ES-I3 (cell line): ENCODE measurements around the gene KLF2.

Experiments used
- H3K36me3 ChIP-seq: 2 replicates; pipeline ENCODE4 v1.6.1; 2013; ENCODE audit warnings: mild to moderate bottlenecking, low read length, control low read depth, moderate library complexity; ENCODE audit not compliant: insufficient read depth
- H3K4me1 ChIP-seq: 2 replicates; pipeline ENCODE4 v1.6.1; 2013; ENCODE audit warnings: mild to moderate bottlenecking, control low read depth, low read length; ENCODE audit not compliant: insufficient read depth
- H3K9ac ChIP-seq: 2 replicates; pipeline ENCODE4 v1.6.1; 2013; ENCODE audit warnings: low read depth, mild to moderate bottlenecking, low read length, moderate library complexity
- H3K9me3 ChIP-seq: 2 replicates; pipeline ENCODE4 v1.6.1; 2013; ENCODE audit warnings: mild to moderate bottlenecking, low read length, moderate library complexity; ENCODE audit not compliant: control insufficient read depth, insufficient read depth

The KLF2 gene

DNA sequence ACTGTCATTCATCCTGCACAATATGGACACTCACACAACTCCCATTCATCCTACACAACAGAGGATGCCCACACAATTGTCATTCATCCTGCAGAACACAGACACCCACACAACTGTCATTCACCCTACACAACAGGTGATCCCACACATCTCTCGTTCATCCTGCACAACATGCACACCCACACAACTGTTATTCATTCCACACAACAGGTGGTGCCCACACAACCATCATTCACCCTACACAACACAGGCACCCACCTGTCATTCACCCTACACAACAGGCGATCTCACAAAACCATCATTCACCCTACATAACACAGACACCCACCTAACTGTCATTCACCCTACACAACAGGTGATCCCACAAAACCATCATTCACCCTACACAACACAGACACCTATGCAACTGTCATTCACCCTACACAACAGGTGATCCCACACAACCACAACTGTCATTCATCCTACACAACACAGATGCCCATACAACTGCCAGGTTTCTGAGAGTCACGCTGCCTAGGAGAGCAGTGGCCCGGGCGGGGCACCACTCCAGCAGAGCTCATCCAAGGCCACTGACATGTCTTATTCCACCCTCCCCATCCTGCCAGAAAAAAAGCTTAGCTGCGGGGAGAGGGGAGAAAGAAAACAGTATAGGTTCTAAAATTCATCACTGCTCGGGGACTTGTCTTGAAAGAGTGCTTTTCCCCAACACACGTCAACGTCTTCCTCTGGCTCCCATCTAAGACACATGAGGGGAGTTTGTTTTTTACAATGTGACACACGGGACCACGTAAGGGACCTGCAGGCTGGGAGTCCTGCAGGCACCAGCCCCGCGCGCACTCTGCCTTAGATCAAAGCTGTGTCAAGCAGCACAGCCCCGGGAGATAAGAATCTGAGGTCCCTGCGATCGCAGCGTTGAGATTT is 44.0 kb downstream of the KLF2 start:
- H3K36me3 ChIP-seq = no peaks in the 10 kb centered on the region
- no peak overlapping the region for H3K9ac ChIP-seq
- H3K4me1 ChIP-seq = no peaks in the 10 kb centered on the region
- H3K9me3 ChIP-seq = no peaks in the 10 kb centered on the region

GRCh38 chr19:16369306-16369663 is 44.7 kb downstream of the KLF2 start:
- H3K36me3 ChIP-seq = no peaks in the 10 kb centered on the region
- H3K9me3 ChIP-seq = no peaks in the 10 kb centered on the region
- H3K4me1 ChIP-seq = no peaks in the 10 kb centered on the region
- H3K9ac ChIP-seq = no peak overlapping the region

DNA sequence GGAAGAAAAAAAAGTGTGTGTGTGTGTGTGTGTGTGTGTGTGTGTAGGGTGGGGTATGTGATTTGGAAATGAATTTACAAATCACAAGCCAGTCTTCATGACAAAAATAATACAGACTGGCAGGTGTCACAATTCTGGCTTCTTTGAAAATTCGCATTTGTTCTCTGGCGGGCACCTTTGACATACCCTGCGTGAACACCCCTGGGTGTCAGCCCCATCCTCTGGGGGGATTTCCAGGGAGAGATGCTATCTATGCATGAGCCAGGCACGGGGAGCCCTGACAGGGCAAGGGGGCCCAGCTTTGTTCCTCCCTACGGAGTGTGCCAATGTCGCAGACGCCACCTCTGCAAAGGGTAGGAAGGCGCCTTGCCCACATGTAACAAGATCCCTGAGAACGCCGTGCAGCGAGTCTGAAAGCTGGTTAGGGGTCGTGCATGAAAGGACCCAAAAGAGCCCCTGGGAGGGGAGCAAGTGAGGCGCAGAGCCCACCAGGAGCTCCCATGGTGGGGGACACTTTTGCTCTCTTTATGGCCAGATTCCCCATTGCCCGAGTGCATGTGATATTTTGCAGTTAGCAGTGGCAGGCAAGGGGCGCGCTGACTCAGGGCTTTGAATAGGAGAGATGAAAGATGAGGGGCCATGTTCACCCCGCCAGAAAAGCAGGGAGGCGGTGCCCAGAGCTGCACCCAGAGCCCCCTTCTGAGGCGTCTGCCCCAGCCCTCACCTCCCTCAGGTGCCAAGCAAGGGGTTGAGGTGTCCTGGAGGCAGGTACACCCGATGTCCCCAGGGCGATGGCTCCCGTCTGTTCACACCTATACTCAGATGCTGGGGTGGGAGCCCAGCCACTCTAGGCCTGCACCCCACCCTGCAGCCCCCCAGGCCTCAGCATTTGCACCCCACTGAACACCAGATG is 45.3 kb downstream of the KLF2 start:
- Histone ChIP-seq H3K9me3 (no peaks in the 10 kb centered on the region), H3K36me3 (peaks cover 2% of the 10 kb centered on the region; the same call in 1 of the 2 replicates), H3K9ac (no peak overlapping the region), H3K4me1 (no peaks in the 10 kb centered on the region)

- peaks cover 9% of the 10 kb centered on the region for H3K36me3 ChIP-seq
- H3K4me1 ChIP-seq = no peaks in the 10 kb centered on the region
- H3K9me3 ChIP-seq = no peaks in the 10 kb centered on the region; the same call in 1 of the 2 replicates
- H3K9ac ChIP-seq = no peak overlapping the region
These were observed 46.2 kb downstream of the KLF2 start for GRCh38 chr19:16370641-16371391.

DNA sequence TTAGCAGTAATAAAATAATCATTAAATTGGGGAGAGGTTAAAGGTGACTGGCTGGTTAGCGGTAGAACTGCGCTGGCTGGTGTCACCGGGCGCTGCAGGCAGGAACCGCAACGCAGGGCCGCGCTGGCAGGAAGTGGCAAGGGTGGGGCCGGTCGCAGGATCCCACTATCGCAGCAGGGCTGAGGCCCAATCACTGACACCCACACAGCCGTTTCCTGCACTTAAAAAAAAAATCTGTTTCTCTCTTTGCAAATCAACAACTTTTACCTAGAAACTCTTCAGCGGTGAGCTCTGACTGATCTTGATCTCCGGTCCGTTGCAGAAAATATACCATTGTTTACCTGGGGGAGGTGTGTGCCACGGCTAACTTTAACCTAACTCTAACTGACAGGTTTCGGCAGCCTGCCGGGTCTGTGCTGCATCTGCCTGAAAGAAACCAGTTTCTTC is 46.9 kb downstream of the KLF2 start:
- H3K9me3 ChIP-seq = peaks cover 2% of the 10 kb centered on the region; the same call in 1 of the 2 replicates
- H3K4me1 ChIP-seq = no peaks in the 10 kb centered on the region
- H3K9ac ChIP-seq = no peak overlapping the region
- peaks cover 10% of the 10 kb centered on the region for H3K36me3 ChIP-seq

DNA sequence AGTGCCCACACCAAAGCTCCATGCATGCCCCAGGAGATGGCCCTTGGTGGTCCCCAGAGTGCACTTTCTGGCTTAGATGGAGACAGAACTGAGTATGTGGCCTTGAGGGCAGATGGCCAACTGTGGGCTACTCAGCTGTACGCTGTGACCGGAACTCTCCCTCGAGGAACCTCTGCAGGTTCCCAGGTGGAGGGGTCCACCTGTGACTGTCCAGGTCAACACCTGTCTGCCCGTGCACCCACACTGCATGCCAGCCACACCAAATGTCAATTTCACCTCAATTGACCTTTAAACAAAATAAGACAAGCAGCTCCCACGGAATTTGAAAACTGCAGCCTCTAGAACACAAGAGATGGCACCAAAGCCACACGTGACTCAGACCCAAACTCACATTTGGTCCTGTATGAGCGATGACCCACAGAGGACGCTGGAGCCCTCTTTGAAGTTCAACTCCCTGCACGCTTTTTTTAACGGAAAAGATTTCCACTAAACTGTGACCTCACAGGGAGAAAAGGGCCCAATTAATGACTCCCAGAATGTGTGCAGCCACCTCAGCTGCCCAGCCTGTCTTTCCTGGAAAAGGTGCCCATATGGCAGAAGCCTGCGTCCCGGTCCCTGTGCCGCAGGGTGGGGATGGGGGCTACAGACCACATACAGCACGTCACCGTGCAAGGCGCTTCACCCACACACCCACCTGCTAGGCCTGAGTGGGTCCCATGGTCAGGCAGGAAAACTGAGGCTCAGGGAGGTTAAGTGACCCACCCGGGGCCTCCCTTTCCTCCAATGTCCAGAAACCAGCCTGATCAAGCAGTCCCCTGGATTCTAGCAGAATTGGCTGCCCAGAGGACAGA is 47.7 kb downstream of the KLF2 start:
- Histone ChIP-seq H3K4me1 (no peaks in the 10 kb centered on the region), H3K9me3 (peaks cover 2% of the 10 kb centered on the region; the same call in 1 of the 2 replicates), H3K9ac (no peak overlapping the region), H3K36me3 (peaks cover 10% of the 10 kb centered on the region)

DNA sequence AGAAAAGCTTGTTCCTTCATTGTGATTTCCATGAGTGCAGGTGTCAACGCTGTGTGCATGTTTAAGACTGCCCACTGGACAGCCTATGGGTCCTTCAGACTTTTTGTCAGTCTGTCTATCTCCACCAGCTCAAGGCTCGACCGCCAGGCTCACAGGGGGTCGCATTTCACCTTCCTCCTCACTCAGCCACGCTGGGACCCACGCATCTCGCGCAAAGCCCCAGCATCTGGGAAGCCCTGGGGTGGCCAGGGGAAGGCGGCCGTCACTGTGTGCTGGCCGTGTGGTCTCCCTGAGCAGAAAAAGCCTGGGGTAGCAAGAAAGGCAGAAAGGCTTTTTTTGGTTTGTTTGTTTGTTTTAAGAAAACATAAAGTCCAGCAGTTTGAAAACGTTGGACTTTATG is 48.5 kb downstream of the KLF2 start:
- H3K36me3 ChIP-seq = peaks cover 10% of the 10 kb centered on the region
- peaks cover 2% of the 10 kb centered on the region; the same call in 1 of the 2 replicates for H3K9me3 ChIP-seq
- H3K4me1 ChIP-seq = no peaks in the 10 kb centered on the region
- no peak overlapping the region for H3K9ac ChIP-seq

GRCh38 chr19:16373532-16373931 is 48.9 kb downstream of the KLF2 start:
- Histone ChIP-seq H3K4me1 (no peaks in the 10 kb centered on the region), H3K9ac (no peak overlapping the region), H3K36me3 (peaks cover 10% of the 10 kb centered on the region), H3K9me3 (peaks cover 2% of the 10 kb centered on the region; the same call in 1 of the 2 replicates)

- Histone ChIP-seq H3K4me1 (no peaks in the 10 kb centered on the region), H3K36me3 (peaks cover 10% of the 10 kb centered on the region), H3K9ac (no peak overlapping the region), H3K9me3 (peaks cover 2% of the 10 kb centered on the region; the same call in 1 of the 2 replicates)
These were observed 49.4 kb downstream of the KLF2 start for GRCh38 chr19:16373989-16374388.

DNA sequence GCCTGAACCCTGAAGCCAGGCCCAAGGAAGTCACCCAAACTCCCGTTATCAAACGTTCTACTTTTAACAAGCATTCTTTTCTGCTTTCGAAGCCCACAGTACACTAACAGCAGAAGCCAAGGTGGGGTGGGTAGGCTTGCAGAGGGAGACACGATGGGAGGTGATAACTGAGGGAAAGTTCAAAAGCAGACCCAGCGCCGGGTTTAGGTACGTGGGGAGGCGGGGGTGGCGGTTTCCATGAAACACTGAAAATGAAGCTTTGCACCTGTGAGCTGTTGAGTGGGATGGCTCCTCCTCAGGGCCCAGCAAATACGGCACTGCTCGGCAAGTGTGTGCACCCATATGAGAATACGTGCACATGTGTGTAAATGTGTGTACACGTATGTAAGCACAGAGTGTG is 49.8 kb downstream of the KLF2 start:
- Histone ChIP-seq H3K4me1 (no peaks in the 10 kb centered on the region), H3K36me3 (peaks cover 10% of the 10 kb centered on the region), H3K9ac (no peak overlapping the region), H3K9me3 (peaks cover 2% of the 10 kb centered on the region; the same call in 1 of the 2 replicates)

GRCh38 chr19:16375157-16375935 is 50.7 kb downstream of the KLF2 start:
- H3K36me3 ChIP-seq = peaks cover 10% of the 10 kb centered on the region

GRCh38 chr19:16375936-16376185 is 51.2 kb downstream of the KLF2 start:
- Histone ChIP-seq H3K4me1 (no peaks in the 10 kb centered on the region), H3K36me3 (peaks cover 10% of the 10 kb centered on the region)

More at GRCh38 chr19:16375157-16375935, 50.7 kb downstream of the KLF2 start:
- Histone ChIP-seq H3K9ac (no peak overlapping the region), H3K4me1 (no peaks in the 10 kb centered on the region), H3K9me3 (peaks cover 2% of the 10 kb centered on the region; the same call in 1 of the 2 replicates)

GRCh38 chr19:16376241-16376640 is 51.6 kb downstream of the KLF2 start:
- peaks cover 10% of the 10 kb centered on the region for H3K36me3 ChIP-seq

More at GRCh38 chr19:16375936-16376185, 51.2 kb downstream of the KLF2 start:
- Histone ChIP-seq H3K9ac (no peak overlapping the region), H3K9me3 (peaks cover 2% of the 10 kb centered on the region; the same call in 1 of the 2 replicates)

More at GRCh38 chr19:16376241-16376640, 51.6 kb downstream of the KLF2 start:
- H3K4me1 ChIP-seq = no peaks in the 10 kb centered on the region
- H3K9ac ChIP-seq = no peak overlapping the region
- peaks cover 2% of the 10 kb centered on the region; the same call in 1 of the 2 replicates for H3K9me3 ChIP-seq
